ENCODE measurements around the gene NEK1.
"Not testable (repeated sequence)": the region's sequence is repeated elsewhere in the genome, so short reads cannot be mapped to it uniquely, and the experiment has no call there.

The NEK1 gene

GRCh38 chr4:169594560-169595195 is 17.7 kb downstream of the NEK1 start:
- Histone ChIP-seq H3K36me3 (ENCODE audit: control insufficient read depth, insufficient read depth, low read length) (no peaks in the 10 kb centered on the region), H3K9me3 (ENCODE audit: control insufficient read depth, insufficient read depth, low read length) (no peaks in the 10 kb centered on the region), H3K27me3 (ENCODE audit: control insufficient read depth, insufficient read depth, low read length) (no peaks in the 10 kb centered on the region), H3K27ac (ENCODE audit: low read length) (no peak overlapping the region), H3K4me1 (ENCODE audit: control insufficient read depth, insufficient read depth, low read length) (no peaks in the 10 kb centered on the region), H3K4me3 (ENCODE audit: low read length) (no peak overlapping the region)
- DNase-seq (ENCODE audit: low read depth, low spot score) = no peak

- Histone ChIP-seq H3K9me3 (ENCODE audit: control insufficient read depth, insufficient read depth, low read length) (no peaks in the 10 kb centered on the region), H3K27me3 (ENCODE audit: control insufficient read depth, insufficient read depth, low read length) (no peaks in the 10 kb centered on the region), H3K4me1 (ENCODE audit: control insufficient read depth, insufficient read depth, low read length) (no peaks in the 10 kb centered on the region), H3K4me3 (ENCODE audit: low read length) (no peak overlapping the region), H3K27ac (ENCODE audit: low read length) (no peak overlapping the region), H3K36me3 (ENCODE audit: control insufficient read depth, insufficient read depth, low read length) (no peaks in the 10 kb centered on the region)
- no peak for DNase-seq (ENCODE audit: low read depth, low spot score)
- WGBS (ENCODE audit: insufficient coverage, insufficient read length) = no CpG with 5 or more reads among the region's 1 CpG
Measured at GRCh38 chr4:169593050-169593560, 19.3 kb downstream of the NEK1 start.

GRCh38 chr4:169583563-169583962 is 28.8 kb downstream of the NEK1 start:
- H3K4me3 ChIP-seq (ENCODE audit: low read length) = no peak overlapping the region
- H3K36me3 ChIP-seq (ENCODE audit: control insufficient read depth, insufficient read depth, low read length) = no peaks in the 10 kb centered on the region
- H3K27me3 ChIP-seq (ENCODE audit: control insufficient read depth, insufficient read depth, low read length) = no peaks in the 10 kb centered on the region
- H3K4me1 ChIP-seq (ENCODE audit: control insufficient read depth, insufficient read depth, low read length) = no peaks in the 10 kb centered on the region
- no CpG with 5 or more reads among the region's 2 CpGs for WGBS (ENCODE audit: insufficient coverage, insufficient read length)
- no peaks in the 10 kb centered on the region for H3K9me3 ChIP-seq (ENCODE audit: control insufficient read depth, insufficient read depth, low read length)
- no peak overlapping the region for H3K27ac ChIP-seq (ENCODE audit: low read length)
- no peak for DNase-seq (ENCODE audit: low read depth, low spot score)

GRCh38 chr4:169582706-169583105 is 29.7 kb downstream of the NEK1 start:
- Histone ChIP-seq H3K4me3 (ENCODE audit: low read length) (no peak overlapping the region), H3K36me3 (ENCODE audit: control insufficient read depth, insufficient read depth, low read length) (no peaks in the 10 kb centered on the region), H3K4me1 (ENCODE audit: control insufficient read depth, insufficient read depth, low read length) (no peaks in the 10 kb centered on the region), H3K27me3 (ENCODE audit: control insufficient read depth, insufficient read depth, low read length) (no peaks in the 10 kb centered on the region), H3K27ac (ENCODE audit: low read length) (no peak overlapping the region), H3K9me3 (ENCODE audit: control insufficient read depth, insufficient read depth, low read length) (no peaks in the 10 kb centered on the region)
- WGBS (ENCODE audit: insufficient coverage, insufficient read length) = no CpG with 5 or more reads among the region's 3 CpGs
- DNase-seq (ENCODE audit: low read depth, low spot score) = no peak

- Histone ChIP-seq H3K27ac (ENCODE audit: low read length) (no peak overlapping the region), H3K36me3 (ENCODE audit: control insufficient read depth, insufficient read depth, low read length) (no peaks in the 10 kb centered on the region)
- no CpG with 5 or more reads among the region's 2 CpGs for WGBS (ENCODE audit: insufficient coverage, insufficient read length)
Measured at GRCh38 chr4:169582203-169582602, 30.2 kb downstream of the NEK1 start.

GRCh38 chr4:169573889-169574288 is 38.5 kb downstream of the NEK1 start:
- H3K36me3 ChIP-seq (ENCODE audit: control insufficient read depth, insufficient read depth, low read length) = no peaks in the 10 kb centered on the region; the same call in 1 of the 2 replicates
- no peaks in the 10 kb centered on the region for H3K4me1 ChIP-seq (ENCODE audit: control insufficient read depth, insufficient read depth, low read length)
- H3K27ac ChIP-seq (ENCODE audit: low read length) = no peak overlapping the region
- no peaks in the 10 kb centered on the region for H3K9me3 ChIP-seq (ENCODE audit: control insufficient read depth, insufficient read depth, low read length)
- H3K4me3 ChIP-seq (ENCODE audit: low read length) = no peak overlapping the region
- H3K27me3 ChIP-seq (ENCODE audit: control insufficient read depth, insufficient read depth, low read length) = no peaks in the 10 kb centered on the region
- DNase-seq (ENCODE audit: low read depth, low spot score) = no peak
- no CpG with 5 or more reads among the region's 1 CpG for WGBS (ENCODE audit: insufficient coverage, insufficient read length)

More at GRCh38 chr4:169582203-169582602, 30.2 kb downstream of the NEK1 start:
- no peaks in the 10 kb centered on the region for H3K27me3 ChIP-seq (ENCODE audit: control insufficient read depth, insufficient read depth, low read length)
- H3K9me3 ChIP-seq (ENCODE audit: control insufficient read depth, insufficient read depth, low read length) = no peaks in the 10 kb centered on the region
- no peaks in the 10 kb centered on the region for H3K4me1 ChIP-seq (ENCODE audit: control insufficient read depth, insufficient read depth, low read length)
- no peak for DNase-seq (ENCODE audit: low read depth, low spot score)
- H3K4me3 ChIP-seq (ENCODE audit: low read length) = no peak overlapping the region

- Histone ChIP-seq H3K36me3 (ENCODE audit: control insufficient read depth, insufficient read depth, low read length) (no peaks in the 10 kb centered on the region; the same call in 1 of the 2 replicates), H3K9me3 (ENCODE audit: control insufficient read depth, insufficient read depth, low read length) (no peaks in the 10 kb centered on the region), H3K27ac (ENCODE audit: low read length) (no peak overlapping the region), H3K4me3 (ENCODE audit: low read length) (no peak overlapping the region), H3K27me3 (ENCODE audit: control insufficient read depth, insufficient read depth, low read length) (no peaks in the 10 kb centered on the region), H3K4me1 (ENCODE audit: control insufficient read depth, insufficient read depth, low read length) (no peaks in the 10 kb centered on the region)
- WGBS (ENCODE audit: insufficient coverage, insufficient read length) = 100% methylated on average over 2 of the region's 4 CpGs
- DNase-seq (ENCODE audit: low read depth, low spot score) = no peak
Measured at GRCh38 chr4:169571435-169571834, 40.9 kb downstream of the NEK1 start.

GRCh38 chr4:169571012-169571411 is 41.4 kb downstream of the NEK1 start:
- H3K4me3 ChIP-seq (ENCODE audit: low read length); H3K27ac ChIP-seq (ENCODE audit: low read length); H3K36me3 ChIP-seq (ENCODE audit: control insufficient read depth, insufficient read depth, low read length); H3K4me1 ChIP-seq (ENCODE audit: control insufficient read depth, insufficient read depth, low read length); DNase-seq (ENCODE audit: low read depth, low spot score); H3K9me3 ChIP-seq (ENCODE audit: control insufficient read depth, insufficient read depth, low read length); H3K27me3 ChIP-seq (ENCODE audit: control insufficient read depth, insufficient read depth, low read length): not testable (repeated sequence)
- no CpG with 5 or more reads among the region's 3 CpGs for WGBS (ENCODE audit: insufficient coverage, insufficient read length)

GRCh38 chr4:169570266-169570665 is 42.1 kb downstream of the NEK1 start:
- not testable (repeated sequence) for H3K4me1 ChIP-seq (ENCODE audit: control insufficient read depth, insufficient read depth, low read length); H3K27me3 ChIP-seq (ENCODE audit: control insufficient read depth, insufficient read depth, low read length); H3K9me3 ChIP-seq (ENCODE audit: control insufficient read depth, insufficient read depth, low read length); H3K27ac ChIP-seq (ENCODE audit: low read length); H3K4me3 ChIP-seq (ENCODE audit: low read length); H3K36me3 ChIP-seq (ENCODE audit: control insufficient read depth, insufficient read depth, low read length); DNase-seq (ENCODE audit: low read depth, low spot score)
- no CpG with 5 or more reads among the region's 26 CpGs for WGBS (ENCODE audit: insufficient coverage, insufficient read length)

GRCh38 chr4:169569188-169569587 is 43.2 kb downstream of the NEK1 start:
- not testable (repeated sequence) for H3K9me3 ChIP-seq (ENCODE audit: control insufficient read depth, insufficient read depth, low read length); H3K36me3 ChIP-seq (ENCODE audit: control insufficient read depth, insufficient read depth, low read length); H3K4me3 ChIP-seq (ENCODE audit: low read length); H3K27ac ChIP-seq (ENCODE audit: low read length); H3K27me3 ChIP-seq (ENCODE audit: control insufficient read depth, insufficient read depth, low read length); DNase-seq (ENCODE audit: low read depth, low spot score); H3K4me1 ChIP-seq (ENCODE audit: control insufficient read depth, insufficient read depth, low read length)
- no CpG with 5 or more reads among the region's 3 CpGs for WGBS (ENCODE audit: insufficient coverage, insufficient read length)

- WGBS (ENCODE audit: insufficient coverage, insufficient read length) = 100% methylated on average over 3 of the region's 4 CpGs
- Histone ChIP-seq H3K4me3 (ENCODE audit: low read length) (no peak overlapping the region), H3K36me3 (ENCODE audit: control insufficient read depth, insufficient read depth, low read length) (no peaks in the 10 kb centered on the region), H3K9me3 (ENCODE audit: control insufficient read depth, insufficient read depth, low read length) (no peaks in the 10 kb centered on the region), H3K27me3 (ENCODE audit: control insufficient read depth, insufficient read depth, low read length) (no peaks in the 10 kb centered on the region), H3K4me1 (ENCODE audit: control insufficient read depth, insufficient read depth, low read length) (no peaks in the 10 kb centered on the region), H3K27ac (ENCODE audit: low read length) (no peak overlapping the region)
- DNase-seq (ENCODE audit: low read depth, low spot score) = no peak
Measured at GRCh38 chr4:169567916-169568315, 44.5 kb downstream of the NEK1 start.

Data from iPS DF 6.9 (cell line).